SU-DHL-6 (cell line): Measurements from ENCODE around the gene LECT2.

Experiments used
- H2AFZ ChIP-seq: fragments of 200-600 bp; sonication (generic); 2 replicates; pipeline ENCODE4 v1.6.1; 2014; ENCODE audit warnings: low read depth, mild to moderate bottlenecking, moderate library complexity, mixed read lengths, antibody characterized with exemption, low read length; ENCODE audit not compliant: severe bottlenecking
- H3F3A ChIP-seq: fragments of 200-600 bp; shearing (Covaris generic); 2 replicates; pipeline ENCODE4 v1.6.0; 2016; ENCODE audit warnings: antibody characterized with exemption, mild to moderate bottlenecking; ENCODE audit not compliant: insufficient read depth
- H3K27ac ChIP-seq: fragments of 200-600 bp; sonication (generic); 2 replicates; pipeline ENCODE4 v1.5.1; 2016; ENCODE audit warnings: low read depth, mild to moderate bottlenecking, low read length, moderate library complexity, mixed read lengths
- H3K27me3 ChIP-seq: fragments of 200-600 bp; sonication (generic), shearing (Covaris generic); 2 replicates; pipeline ENCODE4 v1.6.0; 2014; ENCODE audit warnings: mild to moderate bottlenecking, low read length
- H3K36me3 ChIP-seq: fragments of 200-600 bp; sonication (generic); 2 replicates; pipeline ENCODE4 v1.6.1; 2014; ENCODE audit warnings: mild to moderate bottlenecking, low read length, mixed read lengths
- H3K4me2 ChIP-seq: fragments of 300-600, 200-600 bp; shearing (Covaris generic), sonication (generic); 2 replicates; pipeline ENCODE4 v1.6.0; 2014; ENCODE audit warnings: low read length, low read depth, mild to moderate bottlenecking; ENCODE audit not compliant: poor library complexity, severe bottlenecking
- H3K4me3 ChIP-seq: fragments of 200-600 bp; sonication (generic); 2 replicates; pipeline ENCODE4 v1.5.1; 2014; ENCODE audit warnings: antibody characterized with exemption, low read length, mild to moderate bottlenecking, mixed read lengths; ENCODE audit not compliant: insufficient read depth, poor library complexity, severe bottlenecking
- H3K79me2 ChIP-seq: fragments of 200-600 bp; sonication (generic); 2 replicates; pipeline ENCODE4 v1.6.1; 2014; ENCODE audit warnings: mild to moderate bottlenecking, low read length, moderate library complexity; ENCODE audit not compliant: insufficient read depth
- H3K9ac ChIP-seq: fragments of 200-600 bp; sonication (generic); 2 replicates; pipeline ENCODE4 v1.7.0; 2014; ENCODE audit warnings: mild to moderate bottlenecking, low read length
- H3K9me2 ChIP-seq: fragments of 200-600 bp; sonication (generic); replicated peaks from 2 replicates; pipeline ENCODE4 v1.6.1; 2014; ENCODE audit warnings: low read length; ENCODE audit not compliant: insufficient read depth
- H3K9me3 ChIP-seq: fragments of 200-600 bp; sonication (generic); 2 replicates; pipeline ENCODE4 v1.6.1; 2014; ENCODE audit warnings: low read length, mixed read lengths; ENCODE audit not compliant: insufficient read depth
- H4K20me1 ChIP-seq: fragments of 200-600 bp; sonication (generic); 2 replicates; pipeline ENCODE4 v1.6.1; 2014; ENCODE audit warnings: low read depth, mild to moderate bottlenecking, antibody characterized with exemption, low read length, moderate library complexity, mixed read lengths
- EZH2phosphoT487 ChIP-seq: fragments of 200-600 bp; sonication (generic), shearing (Covaris generic); conservative IDR thresholded peaks from 2 replicates; pipeline ENCODE4 v1.6.1; 2018; ENCODE audit warnings: mild to moderate bottlenecking, antibody characterized with exemption, low read length, moderate library complexity, mixed read lengths
- TF ChIP-seq, protein P1 (sequence below): fragments of 200-600 bp; sonication (generic); IDR thresholded peaks from one replicate; pipeline ENCODE4 v1.5.1; 2017; ENCODE audit warnings: antibody characterized with exemption, mild to moderate bottlenecking, low read length, moderate library complexity; ENCODE audit not compliant: insufficient read depth, poor library complexity, severe bottlenecking

Gene LECT2

DNA sequence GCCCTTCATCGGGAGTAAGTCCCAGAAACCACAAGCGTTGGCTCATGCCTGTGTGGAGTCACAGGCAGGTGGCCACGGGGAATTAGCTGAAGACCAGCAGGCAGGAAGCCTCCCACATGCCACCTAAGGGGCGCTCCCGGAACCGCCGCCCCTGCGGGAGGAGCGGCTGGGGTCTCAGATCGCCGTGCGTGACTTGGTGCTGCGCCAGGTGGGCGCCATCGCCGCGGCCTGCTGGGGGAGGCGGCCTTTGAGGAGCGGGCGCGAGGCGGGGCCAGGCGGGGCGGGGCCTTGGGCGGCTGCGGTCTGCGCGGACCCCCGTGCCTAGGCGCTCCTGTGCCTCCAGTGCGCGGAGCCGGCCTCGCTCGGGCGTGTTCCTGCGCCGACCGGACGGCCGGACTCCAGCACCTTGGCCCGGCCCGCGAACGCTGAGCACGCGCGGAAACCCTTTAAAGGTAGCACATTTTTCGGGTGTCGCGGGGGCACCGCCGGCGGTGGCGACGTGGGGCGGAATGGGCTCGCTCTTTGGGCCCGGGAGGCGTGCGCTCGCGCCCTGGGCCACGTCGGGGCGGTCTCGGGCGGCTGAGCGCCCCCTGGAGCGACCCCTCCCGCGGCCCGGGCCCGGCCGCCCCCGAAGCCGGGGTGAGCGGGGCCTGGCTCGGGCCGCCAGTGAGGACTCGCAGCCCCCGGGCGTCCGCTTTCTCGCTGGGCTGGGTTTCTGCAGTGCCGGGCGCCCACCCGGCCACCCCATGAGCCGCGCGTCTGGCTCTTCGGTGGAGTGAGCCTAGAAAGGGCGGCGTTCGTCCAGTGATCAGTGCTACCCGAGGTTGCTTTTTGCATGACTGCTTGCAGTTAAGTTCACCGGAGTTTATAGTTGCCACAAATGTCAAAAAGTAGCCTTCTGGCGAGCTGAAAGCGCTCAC lies 24.5 kb downstream of the LECT2 start:
- Histone ChIP-seq H3K9me2 (no peaks in the 10 kb centered on the region), H3K4me3 (no peak overlapping the region), H4K20me1 (no peaks in the 10 kb centered on the region), H3K4me2 (no peak overlapping the region), H2AFZ (no peak overlapping the region), H3K79me2 (no peaks in the 10 kb centered on the region), H3K27me3 (no peaks in the 10 kb centered on the region), H3K36me3 (no peaks in the 10 kb centered on the region), H3K27ac (no peak overlapping the region), H3K9me3 (no peaks in the 10 kb centered on the region), H3F3A (no peaks in the 10 kb centered on the region), H3K9ac (no peak overlapping the region)
- TF ChIP-seq, protein P1, sequence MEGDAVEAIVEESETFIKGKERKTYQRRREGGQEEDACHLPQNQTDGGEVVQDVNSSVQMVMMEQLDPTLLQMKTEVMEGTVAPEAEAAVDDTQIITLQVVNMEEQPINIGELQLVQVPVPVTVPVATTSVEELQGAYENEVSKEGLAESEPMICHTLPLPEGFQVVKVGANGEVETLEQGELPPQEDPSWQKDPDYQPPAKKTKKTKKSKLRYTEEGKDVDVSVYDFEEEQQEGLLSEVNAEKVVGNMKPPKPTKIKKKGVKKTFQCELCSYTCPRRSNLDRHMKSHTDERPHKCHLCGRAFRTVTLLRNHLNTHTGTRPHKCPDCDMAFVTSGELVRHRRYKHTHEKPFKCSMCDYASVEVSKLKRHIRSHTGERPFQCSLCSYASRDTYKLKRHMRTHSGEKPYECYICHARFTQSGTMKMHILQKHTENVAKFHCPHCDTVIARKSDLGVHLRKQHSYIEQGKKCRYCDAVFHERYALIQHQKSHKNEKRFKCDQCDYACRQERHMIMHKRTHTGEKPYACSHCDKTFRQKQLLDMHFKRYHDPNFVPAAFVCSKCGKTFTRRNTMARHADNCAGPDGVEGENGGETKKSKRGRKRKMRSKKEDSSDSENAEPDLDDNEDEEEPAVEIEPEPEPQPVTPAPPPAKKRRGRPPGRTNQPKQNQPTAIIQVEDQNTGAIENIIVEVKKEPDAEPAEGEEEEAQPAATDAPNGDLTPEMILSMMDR = no peak
- no peak for TF ChIP-seq EZH2phosphoT487

DNA sequence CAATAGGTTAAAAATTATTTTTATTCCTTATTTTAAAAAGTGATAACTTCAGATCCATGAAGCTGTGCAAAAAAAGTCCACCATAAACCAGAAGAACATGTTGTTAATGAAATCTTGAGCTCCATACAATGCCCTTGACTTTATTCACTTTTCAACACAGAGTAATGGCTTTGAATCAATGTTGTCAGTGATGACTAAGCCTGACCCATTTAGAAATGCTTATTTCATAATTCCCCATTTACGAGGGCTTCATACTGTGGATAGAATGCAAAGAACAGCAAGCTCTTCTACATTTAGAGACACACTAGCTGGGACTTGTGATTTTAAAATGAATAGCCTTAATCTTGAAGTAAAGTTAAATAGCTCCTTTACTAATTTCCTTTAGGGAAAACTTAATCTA lies 33.4 kb downstream of the LECT2 start:
- Histone ChIP-seq H3K36me3 (no peaks in the 10 kb centered on the region), H3K27me3 (no peaks in the 10 kb centered on the region), H3K79me2 (no peaks in the 10 kb centered on the region), H4K20me1 (no peaks in the 10 kb centered on the region), H3F3A (no peaks in the 10 kb centered on the region), H3K9me3 (no peaks in the 10 kb centered on the region), H3K4me2 (no peak overlapping the region), H3K9ac (no peak overlapping the region), H3K4me3 (no peak overlapping the region), H2AFZ (no peak overlapping the region), H3K9me2 (no peaks in the 10 kb centered on the region), H3K27ac (no peak overlapping the region)
- TF ChIP-seq, protein P1 = no peak
- no peak for TF ChIP-seq EZH2phosphoT487

DNA sequence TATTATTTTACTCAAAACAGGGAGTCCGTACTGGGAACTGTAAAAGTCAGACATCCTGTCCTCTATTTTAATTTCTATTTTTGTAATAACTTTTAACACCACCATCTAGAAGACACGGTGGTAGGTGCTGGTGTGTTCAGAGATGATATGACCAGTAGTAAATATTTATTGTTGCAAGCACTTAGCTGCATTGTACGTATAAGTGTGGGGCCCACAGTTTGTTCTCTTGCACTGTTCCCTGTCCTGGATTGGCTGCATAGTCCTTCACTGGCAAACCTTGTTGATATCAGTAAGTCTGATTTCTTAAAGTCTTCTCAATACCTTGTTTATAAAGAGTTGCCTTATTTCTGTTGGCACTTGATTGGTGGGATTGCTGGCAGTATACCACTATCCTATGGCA lies 34.6 kb downstream of the LECT2 start:
- TF ChIP-seq EZH2phosphoT487 = no peak
- no peak overlapping the region for H3K9ac ChIP-seq
- H3K9me2 ChIP-seq = no peaks in the 10 kb centered on the region
- no peak overlapping the region for H3K4me2 ChIP-seq
- H3K79me2 ChIP-seq = no peaks in the 10 kb centered on the region
- no peak overlapping the region for H3K27ac ChIP-seq
- no peak overlapping the region for H3K4me3 ChIP-seq
- H3F3A ChIP-seq = no peaks in the 10 kb centered on the region
- H3K36me3 ChIP-seq = no peaks in the 10 kb centered on the region
- no peaks in the 10 kb centered on the region for H3K9me3 ChIP-seq
- H3K27me3 ChIP-seq = no peaks in the 10 kb centered on the region
- H4K20me1 ChIP-seq = no peaks in the 10 kb centered on the region
- H2AFZ ChIP-seq = no peak overlapping the region

DNA sequence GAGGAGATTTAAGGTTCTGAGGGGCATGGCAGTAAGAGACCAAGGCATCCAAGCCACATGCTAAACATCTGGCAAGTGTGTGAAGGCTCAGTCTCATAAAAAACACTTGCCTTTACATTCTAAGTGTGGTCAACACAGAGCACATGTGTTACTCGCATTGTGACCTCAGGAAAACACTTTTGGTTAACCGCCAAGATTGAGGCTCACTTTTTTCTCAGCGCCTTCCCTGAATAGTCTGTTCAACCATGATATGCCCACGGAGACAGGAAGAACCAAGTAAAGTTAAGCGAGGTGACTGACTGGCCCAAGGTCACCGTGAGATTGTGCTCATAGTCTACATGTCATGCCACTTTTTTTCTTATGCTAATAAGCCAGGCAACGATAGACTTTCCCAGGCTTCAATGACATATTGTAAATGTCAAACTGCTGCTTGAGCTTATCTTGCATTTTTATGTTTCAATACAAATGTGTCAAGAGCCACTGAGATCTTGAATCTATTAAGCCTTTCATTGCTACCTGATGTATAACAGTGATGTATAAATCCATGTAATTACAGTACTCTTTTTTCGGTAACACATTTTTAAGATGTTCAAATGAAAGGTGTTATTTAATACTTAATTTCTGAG lies 38.0 kb downstream of the LECT2 start:
- H3K9me2 ChIP-seq = no peaks in the 10 kb centered on the region
- H4K20me1 ChIP-seq = no peaks in the 10 kb centered on the region
- H3K27ac ChIP-seq = no peak overlapping the region
- no peak overlapping the region for H3K4me2 ChIP-seq
- H2AFZ ChIP-seq = no peak overlapping the region
- H3K36me3 ChIP-seq = no peaks in the 10 kb centered on the region
- TF ChIP-seq, protein P1 = no peak
- no peak for TF ChIP-seq EZH2phosphoT487
- no peaks in the 10 kb centered on the region for H3K27me3 ChIP-seq
- H3K79me2 ChIP-seq = no peaks in the 10 kb centered on the region
- H3F3A ChIP-seq = no peaks in the 10 kb centered on the region
- H3K4me3 ChIP-seq = no peak overlapping the region
- no peaks in the 10 kb centered on the region for H3K9me3 ChIP-seq
- no peak overlapping the region for H3K9ac ChIP-seq
